HepG2 (cell line): ENCODE results near the gene TSSK6. TPM values are rescaled to one million over a fixed set of nuclear protein-coding genes. Genes with fewer than 3 reads are reported as not detected.

ENCODE experiments used
- ATAC-seq: fragments of 200-7000 bp; cut with Tn5 transposase; 3 replicates; pipeline ENCODE4 v1.9.1; 2020; ENCODE audit warnings: mild to moderate bottlenecking, moderate library complexity
- BruUV-seq: library from RNA; stranded (reverse); fragments of 400-500 nt; replicated peaks from 2 replicates; lab custom pipeline; 2021; lab: Mats Ljungman, UMichigan
- CTCF ChIA-PET: fragments of 300-600 bp; formaldehyde crosslinking; extraction: SDS; loops from one replicate; lab custom pipeline; 2021; ENCODE audit warnings: low total read pairs, inconsistent platforms, low intra/inter-chr PET ratio; lab: Yijun Ruan, JAX
- POLR2A ChIA-PET: fragments of 350-600 bp; sonication (Branson Sonifier 250); formaldehyde crosslinking; loops from one replicate; lab custom pipeline; 2020; ENCODE audit warnings: antibody characterized with exemption, inconsistent platforms; lab: Yijun Ruan, JAX
- DNase-seq: peaks from one replicate; pipeline ENCODE4 v3.0.0-alpha.2; 2015; ENCODE audit warnings: low spot score
- FAIRE-seq: peaks from 3 replicates; lab custom pipeline; 2011; peaks lifted over from hg19 to GRCh38; lab: Jason Lieb, UNC
- H2AFZ ChIP-seq: one replicate; pipeline ENCODE4 v1.6.1; 2011; ENCODE audit warnings: low read length, inconsistent platforms
- H3K27ac ChIP-seq: fragments of 300-600 bp; 3 replicates; pipeline ENCODE4 v1.8.0; 2011; ENCODE audit warnings: mixed run types, mild to moderate bottlenecking, mixed read lengths, low read length, inconsistent platforms; ENCODE audit not compliant: insufficient read depth; ENCODE audit errors: extremely low read length
- H3K27me3 ChIP-seq, 2 experiments: fragments of 200-600 bp in 1 of 2; 2 replicates in 1 of 2; 3 replicates in 1 of 2; pipeline versions ENCODE4 v1.6.0 to v1.8.0; 2011; ENCODE audit warnings: low read length in 2 of 2, mild to moderate bottlenecking in 2 of 2, moderate library complexity in 2 of 2, inconsistent platforms in 1 of 2; ENCODE audit not compliant: insufficient read depth in 2 of 2, control insufficient read depth in 1 of 2
- H3K36me3 ChIP-seq, 2 experiments: fragments of 200-600 bp in 1 of 2; replicated peaks in 1 of 2; 2 replicates in 1 of 2; 3 replicates in 1 of 2; pipeline versions ENCODE4 v1.5.1 to v1.8.0; 2011; ENCODE audit warnings: low read length in 2 of 2, inconsistent platforms in 1 of 2; ENCODE audit not compliant: insufficient read depth in 2 of 2, control insufficient read depth in 1 of 2
- H3K4me1 ChIP-seq: 2 replicates; pipeline ENCODE4 v1.5.1; 2012; ENCODE audit warnings: low read length, inconsistent platforms; ENCODE audit not compliant: insufficient read depth
- H3K4me2 ChIP-seq: 2 replicates; pipeline ENCODE4 v1.6.0; 2011; ENCODE audit warnings: low read depth, low read length, inconsistent platforms
- H3K4me3 ChIP-seq, 3 experiments: fragments of 200-600 bp in 1 of 3; sonication (generic), shearing (Covaris generic) in 1 of 3; replicated peaks in 1 of 3; 2 replicates each; pipeline ENCODE4 v1.5.1; 2011 to 2016; ENCODE audit warnings: low read length in 3 of 3, inconsistent platforms in 2 of 3, low read depth in 2 of 3, mild to moderate bottlenecking in 2 of 3, control low read depth in 1 of 3, mixed read lengths in 1 of 3; ENCODE audit not compliant: insufficient read depth in 1 of 3
- H3K79me2 ChIP-seq: one replicate; pipeline ENCODE4 v1.6.1; 2011; ENCODE audit warnings: low read length, inconsistent platforms; ENCODE audit not compliant: insufficient read depth
- H3K9ac ChIP-seq: 2 replicates; pipeline ENCODE4 v1.6.0; 2011; ENCODE audit warnings: mild to moderate bottlenecking, low read depth, low read length, inconsistent platforms; ENCODE audit not compliant: insufficient read depth
- H3K9me3 ChIP-seq: 2 replicates; pipeline ENCODE4 v1.5.1; 2012; ENCODE audit warnings: mild to moderate bottlenecking, low read length
- H4K20me1 ChIP-seq: 2 replicates; pipeline ENCODE4 v1.6.0; 2011; ENCODE audit warnings: inconsistent platforms, mild to moderate bottlenecking, low read length, moderate library complexity; ENCODE audit not compliant: insufficient read depth
- CHCHD3 ChIP-seq: sonication (generic); formaldehyde crosslinking; IDR thresholded peaks from 2 replicates; pipeline ENCODE4 v1.8.0; 2022; ENCODE audit warnings: mild to moderate bottlenecking, missing genetic modification reagents, moderate library complexity
- KAT8 ChIP-seq: IDR thresholded peaks from 2 replicates; pipeline ENCODE4 v1.6.1; 2016; ENCODE audit warnings: missing genetic modification reagents, missing compliant biosample characterization
- NAIF1 ChIP-seq: sonication (generic); formaldehyde crosslinking; IDR thresholded peaks from 2 replicates; pipeline ENCODE4 v1.5.0; 2020; ENCODE audit warnings: mild to moderate bottlenecking, missing genetic modification reagents, borderline replicate concordance
- PAWR ChIP-seq: sonication (generic); formaldehyde crosslinking; IDR thresholded peaks from 2 replicates; pipeline ENCODE4 v1.4.0; 2020; ENCODE audit warnings: missing genetic modification reagents, mild to moderate bottlenecking, borderline replicate concordance
- RAD21 ChIP-seq: fragments of 450-650 bp; formaldehyde crosslinking; IDR thresholded peaks from 2 replicates; pipeline ENCODE4 v1.5.0; 2020; ENCODE audit warnings: mild to moderate bottlenecking
- SMYD3 ChIP-seq: sonication (generic); formaldehyde crosslinking; IDR thresholded peaks from 2 replicates; pipeline ENCODE4 v1.8.1; 2023; ENCODE audit warnings: mild to moderate bottlenecking, missing genetic modification reagents
- SNAI1 ChIP-seq: sonication (generic); formaldehyde crosslinking; IDR thresholded peaks from 2 replicates; pipeline ENCODE4 v1.5.0; 2020; ENCODE audit warnings: mild to moderate bottlenecking, missing genetic modification reagents, borderline replicate concordance
- TCF7 ChIP-seq: sonication (generic); IDR thresholded peaks from 2 replicates; pipeline ENCODE4 v1.6.1; 2016; ENCODE audit warnings: antibody characterized with exemption, low read depth
- TEAD3 ChIP-seq: optimal IDR thresholded peaks from 2 replicates; pipeline ENCODE3; 2016; ENCODE audit warnings: borderline replicate concordance
- ZBTB38 ChIP-seq: sonication (generic); formaldehyde crosslinking; IDR thresholded peaks from 2 replicates; pipeline ENCODE4 v1.5.1; 2020; ENCODE audit warnings: mild to moderate bottlenecking, missing genetic modification reagents
- ZFP62 ChIP-seq: sonication (generic); formaldehyde crosslinking; IDR thresholded peaks from 2 replicates; pipeline ENCODE4 v1.4.0; 2020; ENCODE audit warnings: missing genetic modification reagents
- ZNF232 ChIP-seq: sonication (generic); formaldehyde crosslinking; IDR thresholded peaks from 2 replicates; pipeline ENCODE4 v1.4.0; 2020; ENCODE audit warnings: missing genetic modification reagents, borderline replicate concordance
- ZNF292 ChIP-seq: sonication (generic); formaldehyde crosslinking; IDR thresholded peaks from 2 replicates; pipeline ENCODE4 v1.8.1; 2022; ENCODE audit warnings: mild to moderate bottlenecking, low read depth, missing genetic modification reagents, borderline replicate concordance
- ZNF317 ChIP-seq: sonication (generic); formaldehyde crosslinking; IDR thresholded peaks from 2 replicates; pipeline ENCODE4 v1.5.0; 2020; ENCODE audit warnings: mild to moderate bottlenecking, missing genetic modification reagents
- ZNF720 ChIP-seq: sonication (generic); formaldehyde crosslinking; IDR thresholded peaks from 2 replicates; pipeline ENCODE4 v1.4.0; 2020; ENCODE audit warnings: missing genetic modification reagents
- ZNF776 ChIP-seq: sonication (generic); formaldehyde crosslinking; IDR thresholded peaks from 2 replicates; pipeline ENCODE4 v1.4.0; 2020; ENCODE audit warnings: mild to moderate bottlenecking, missing genetic modification reagents
- ZNF777 ChIP-seq: sonication (generic); formaldehyde crosslinking; IDR thresholded peaks from 2 replicates; pipeline ENCODE4 v1.4.0; 2020; ENCODE audit warnings: missing genetic modification reagents
- ZNF792 ChIP-seq: IDR thresholded peaks from 2 replicates; pipeline ENCODE4 v1.6.1; 2016
- WGBS: methylation state at CpG from one replicate; pipeline ENCODE4 v1.1.6; 2017; ENCODE audit warnings: low lambda C conversion rate; 5-methylcytosine and 5-hydroxymethylcytosine counted together
- in situ Hi-C: cut with HindIII; loops from 2 replicates; pipeline ENCODE4 v1.10.0; 2017; ENCODE audit warnings: low pct_unique_long_range_greater_than_20kb; ENCODE audit not compliant: extremely low pct_ligation_motif_present
- intact Hi-C: fragments of 100-400 bp; cut with micrococcal nuclease; formaldehyde crosslinking; loops from one replicate; pipeline ENCODE4 v1.10.0; 2022; ENCODE audit not compliant: unreplicated experiment
- polyA plus RNA-seq, 8 experiments: library from polyadenylated mRNA; depleted of rRNA in 3 of 8; stranded (reverse) in 7 of 8; unstranded in 1 of 8; fragments of >200 nt; fragmentation: Illumina TruSeq in 4 of 8; extraction: Trizol in 4 of 8; gene quantifications; 2 replicates each; pipeline versions ENCODE4 v1.2.1 to v1.2.3, GENCODE V29; 2011 to 2016; ENCODE audit warnings: low read depth in 4 of 8, missing spikeins in 1 of 8, mixed read lengths in 1 of 8; ENCODE audit not compliant: insufficient read depth in 1 of 8
- total RNA-seq, 5 experiments: library from RNA; depleted of rRNA; stranded (reverse); fragments of >200 nt; fragmentation: Illumina TruSeq; extraction: Trizol; gene quantifications; 2 replicates each; pipeline ENCODE4 v1.2.3, GENCODE V29; 2016; ENCODE audit warnings: low read depth in 1 of 5
- TF ChIP-seq, protein P1 (sequence below): sonication (generic); formaldehyde crosslinking; IDR thresholded peaks from 2 replicates; pipeline ENCODE4 v1.9.0; 2022; ENCODE audit warnings: low read depth, missing genetic modification reagents

The TSSK6 gene
- total and polyA plus RNA-seq, 2 of the 13 experiments (the other 11 are each of a cell fraction or from before 2014, with no cell fraction given), result 0.71 to 1.2 TPM

DNA sequence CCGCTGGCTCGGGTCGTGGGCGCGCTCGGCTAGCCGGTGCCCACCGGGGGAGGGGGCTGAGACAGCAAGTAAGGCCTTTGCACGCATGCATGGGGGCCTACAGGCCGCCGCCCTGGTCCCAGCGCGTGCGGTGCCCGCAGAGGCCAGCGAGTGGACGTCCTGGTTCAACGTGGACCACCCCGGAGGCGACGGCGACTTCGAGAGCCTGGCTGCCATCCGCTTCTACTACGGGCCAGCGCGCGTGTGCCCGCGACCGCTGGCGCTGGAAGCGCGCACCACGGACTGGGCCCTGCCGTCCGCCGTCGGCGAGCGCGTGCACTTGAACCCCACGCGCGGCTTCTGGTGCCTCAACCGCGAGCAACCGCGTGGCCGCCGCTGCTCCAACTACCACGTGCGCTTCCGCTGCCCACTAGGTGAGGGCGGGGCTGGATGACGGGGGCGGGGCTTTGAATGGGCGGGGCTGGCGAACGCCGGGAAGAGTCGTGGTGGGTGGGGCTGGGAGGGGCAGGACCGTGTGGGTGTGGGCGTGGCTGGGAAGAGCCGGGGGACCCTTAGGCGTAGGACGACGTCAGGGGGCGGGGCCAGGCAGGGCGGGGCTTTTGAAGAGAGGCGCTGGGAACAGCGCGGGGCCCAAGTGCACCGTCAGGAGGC, 24.8 kb upstream of the TSSK6 start:
- H3K4me2 ChIP-seq, result no peak overlapping the region
- no peaks in the 10 kb centered on the region for H3K9me3 ChIP-seq
- WGBS, result 70% methylated on average over 66 of the region's 74 CpGs
- no TSS peak for BruUV-seq
- H3K9ac ChIP-seq, result no peak overlapping the region
- in situ Hi-C loops, result loop anchor here (25.0 kb wide), 1 partner anchor 422 kb away; no protein-coding TSS in a partner anchor
- no peak for TF ChIP-seq ZNF292
- no peak for TF ChIP-seq SNAI1 (CRISPR knock-in tag)
- no peak for TF ChIP-seq ZNF232 (CRISPR knock-in tag)
- TF ChIP-seq ZNF317 (CRISPR knock-in tag), result no peak
- TF ChIP-seq ZNF777 (CRISPR knock-in tag), result no peak
- TF ChIP-seq, all 625 proteins: peak for 0
- ChIA-PET CTCF (no interaction called here), POLR2A (no interaction called here)
- no peak overlapping the region for H3K4me3 ChIP-seq
- H3K36me3 ChIP-seq, result no peaks in the 10 kb centered on the region
- no peak overlapping the region for H2AFZ ChIP-seq
- intact Hi-C loops, result no loop called here
- no peak for ATAC-seq
- peaks cover 0 to 10% of the 10 kb centered on the region in 2 experiments; a peak in 1 of 5 replicates for H3K27me3 ChIP-seq
- no peak for DNase-seq
- FAIRE-seq, result no peak
- H4K20me1 ChIP-seq, result no peaks in the 10 kb centered on the region
- H3K79me2 ChIP-seq, result no peaks in the 10 kb centered on the region
- H3K4me1 ChIP-seq, result 0 out of 2 replicates have a peak, but pooled peaks cover 5% of the 10 kb centered on the region
- no peak overlapping the region for H3K27ac ChIP-seq

DNA sequence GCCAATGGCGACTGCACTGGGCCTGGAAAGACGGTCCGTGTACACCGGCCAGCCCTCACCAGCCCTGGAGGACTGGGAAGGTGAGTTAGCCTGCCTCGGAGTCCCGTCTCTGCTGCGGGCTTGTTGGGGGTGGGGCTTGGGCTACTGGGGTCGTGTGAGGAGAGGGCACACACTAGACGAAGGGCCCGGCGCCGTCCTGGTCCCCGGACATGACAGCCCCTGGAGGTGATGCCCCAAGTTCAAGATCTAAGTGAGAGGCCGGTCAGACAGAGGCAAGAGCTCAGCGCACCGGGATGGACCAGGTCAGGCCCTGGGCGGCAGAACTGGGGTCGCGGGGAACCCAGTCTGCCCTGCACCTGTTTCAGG, 24.3 kb upstream of the TSSK6 start:
- in situ Hi-C loops, result loop anchor here (5.0 to 25.0 kb wide), 2 partner anchors 103 to 423 kb away; partner anchors contain the start of gene GMIP
- TF ChIP-seq TCF7 (no peak), ZFP62 (CRISPR knock-in tag) (no peak), PAWR (CRISPR knock-in tag) (no peak), TEAD3 (CRISPR knock-in tag) (no peak), NAIF1 (no peak), CHCHD3 (CRISPR knock-in tag) (no peak), ZBTB38 (CRISPR knock-in tag) (no peak), ZNF792 (CRISPR knock-in tag) (no peak), RAD21 (no peak), SMYD3 (no peak), KAT8 (CRISPR knock-in tag) (no peak), ZNF776 (CRISPR knock-in tag) (no peak), ZNF720 (CRISPR knock-in tag) (no peak)
- TF ChIP-seq, protein P1, sequence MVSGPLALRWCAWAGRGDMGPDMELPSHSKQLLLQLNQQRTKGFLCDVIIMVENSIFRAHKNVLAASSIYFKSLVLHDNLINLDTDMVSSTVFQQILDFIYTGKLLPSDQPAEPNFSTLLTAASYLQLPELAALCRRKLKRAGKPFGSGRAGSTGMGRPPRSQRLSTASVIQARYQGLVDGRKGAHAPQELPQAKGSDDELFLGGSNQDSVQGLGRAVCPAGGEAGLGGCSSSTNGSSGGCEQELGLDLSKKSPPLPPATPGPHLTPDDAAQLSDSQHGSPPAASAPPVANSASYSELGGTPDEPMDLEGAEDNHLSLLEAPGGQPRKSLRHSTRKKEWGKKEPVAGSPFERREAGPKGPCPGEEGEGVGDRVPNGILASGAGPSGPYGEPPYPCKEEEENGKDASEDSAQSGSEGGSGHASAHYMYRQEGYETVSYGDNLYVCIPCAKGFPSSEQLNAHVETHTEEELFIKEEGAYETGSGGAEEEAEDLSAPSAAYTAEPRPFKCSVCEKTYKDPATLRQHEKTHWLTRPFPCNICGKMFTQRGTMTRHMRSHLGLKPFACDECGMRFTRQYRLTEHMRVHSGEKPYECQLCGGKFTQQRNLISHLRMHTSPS (CRISPR knock-in tag), result no peak

More for the DNA sequence above, 24.3 kb upstream of the TSSK6 start:
- DNase-seq (no peak), FAIRE-seq (no peak), ATAC-seq (peak; percentile 3; the same call in 1 of the 3 replicates)
- no peaks in the 10 kb centered on the region for H3K36me3 ChIP-seq
- H3K79me2 ChIP-seq, result no peaks in the 10 kb centered on the region
- WGBS, result 67% methylated on average over 9 of the region's 19 CpGs
- peaks cover 0 to 10% of the 10 kb centered on the region in 2 experiments; a peak in 1 of 5 replicates for H3K27me3 ChIP-seq
- no peak overlapping the region for H3K27ac ChIP-seq
- H3K9ac ChIP-seq, result no peak overlapping the region
- no peak overlapping the region for H2AFZ ChIP-seq
- H3K4me2 ChIP-seq, result no peak overlapping the region
- intact Hi-C loops, result no loop called here
- H3K9me3 ChIP-seq, result no peaks in the 10 kb centered on the region
- no TSS peak for BruUV-seq
- ChIA-PET CTCF (no interaction called here), POLR2A (no interaction called here)
- no peaks in the 10 kb centered on the region for H4K20me1 ChIP-seq
- no peak overlapping the region for H3K4me3 ChIP-seq
- H3K4me1 ChIP-seq, result 0 out of 2 replicates have a peak, but pooled peaks cover 5% of the 10 kb centered on the region
